NT2/D1 (cell line): ENCODE measurements around the gene ATM.

ENCODE experiments used
- SUZ12 ChIP-seq: IDR thresholded peaks from 2 replicates; pipeline ENCODE4 v1.6.1; 2011; ENCODE audit not compliant: insufficient read length, insufficient read depth; ENCODE audit errors: extremely low read depth
- YY1 ChIP-seq: IDR thresholded peaks from 2 replicates; pipeline ENCODE4 v1.6.1; 2011; ENCODE audit not compliant: insufficient read length, insufficient read depth
- ZNF274 ChIP-seq: IDR thresholded peaks from 2 replicates; pipeline ENCODE4 v1.6.1; 2011; ENCODE audit warnings: mild to moderate bottlenecking, low read depth, low read length

DNA sequence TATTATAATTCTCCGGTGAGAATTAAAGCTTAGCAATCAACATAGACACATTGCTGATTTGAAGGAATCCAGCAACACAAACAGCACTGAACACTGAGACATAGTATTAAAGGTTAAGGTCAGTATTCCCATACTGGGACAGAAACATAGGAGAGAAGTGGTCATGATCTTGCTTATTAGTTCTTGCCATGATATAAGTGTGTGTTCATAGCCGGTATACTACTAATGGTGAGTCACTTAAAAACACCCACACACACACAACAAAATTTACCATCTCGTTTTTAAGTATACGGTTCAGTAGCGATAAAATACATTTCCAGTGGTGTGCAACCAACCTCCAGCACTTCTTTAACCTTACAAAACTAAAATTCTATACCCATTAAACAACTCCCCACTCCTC lies 148.1 kb downstream of the ATM start:
- no peak for TF ChIP-seq SUZ12
- no peak for TF ChIP-seq ZNF274
- no peak for TF ChIP-seq YY1
